ENCODE measurements around the gene TSNAX. TPM values are rescaled to one million over a fixed set of nuclear protein-coding genes. Genes with fewer than 3 reads are reported as not detected.

The TSNAX gene
- total RNA-seq, 6 experiments from 2014 or later = 52.1 to 64.4 (median 60.1) TPM

- H3K36me3 Mint-ChIP-seq (ENCODE audit: low read depth) = no peaks in the 10 kb centered on the region
- TF ChIP-seq CTCF (IDR thresholded peaks at IDR 0.05) = no peak
- DNase-seq = no peak
- H3K27me3 Mint-ChIP-seq (ENCODE audit: insufficient read depth) = peaks cover 22% of the 10 kb centered on the region
- no peak overlapping the region for H3K4me3 Mint-ChIP-seq
- H3K27ac Mint-ChIP-seq = no peak overlapping the region
- no peaks in the 10 kb centered on the region for H3K9me3 Mint-ChIP-seq
- peaks cover 13% of the 10 kb centered on the region for H3K4me1 Mint-ChIP-seq (ENCODE audit: low read depth)
Measured at GRCh38 chr1:231610388-231610787, 81.9 kb downstream of the TSNAX start.

GRCh38 chr1:231611111-231611510 lies 82.6 kb downstream of the TSNAX start:
- Mint-ChIP-seq H3K4me3 (no peak overlapping the region), H3K9me3 (no peaks in the 10 kb centered on the region), H3K4me1 (ENCODE audit: low read depth) (peaks cover 11% of the 10 kb centered on the region), H3K36me3 (ENCODE audit: low read depth) (peaks cover 1% of the 10 kb centered on the region; the same call in 1 of the 2 replicates), H3K27ac (no peak overlapping the region), H3K27me3 (ENCODE audit: insufficient read depth) (peaks cover 22% of the 10 kb centered on the region)
- no peak for DNase-seq
- no peak for TF ChIP-seq CTCF (IDR thresholded peaks at IDR 0.05)

- Mint-ChIP-seq H3K9me3 (no peaks in the 10 kb centered on the region), H3K27me3 (ENCODE audit: insufficient read depth) (peaks cover 19% of the 10 kb centered on the region), H3K4me1 (ENCODE audit: low read depth) (peaks cover 10% of the 10 kb centered on the region), H3K27ac (no peak overlapping the region), H3K36me3 (ENCODE audit: low read depth) (peaks cover 4% of the 10 kb centered on the region; the same call in 1 of the 2 replicates), H3K4me3 (no peak overlapping the region)
- TF ChIP-seq CTCF (IDR thresholded peaks at IDR 0.05) = no peak
- DNase-seq = no peak
Measured at GRCh38 chr1:231611851-231612250, 83.4 kb downstream of the TSNAX start.

GRCh38 chr1:231612393-231613089 lies 84.1 kb downstream of the TSNAX start:
- DNase-seq = no peak
- no peaks in the 10 kb centered on the region for H3K9me3 Mint-ChIP-seq
- H3K36me3 Mint-ChIP-seq (ENCODE audit: low read depth) = peaks cover 4% of the 10 kb centered on the region; the same call in 1 of the 2 replicates
- peaks cover 9% of the 10 kb centered on the region; the same call in 1 of the 2 replicates for H3K4me1 Mint-ChIP-seq (ENCODE audit: low read depth)
- no peak overlapping the region for H3K4me3 Mint-ChIP-seq
- TF ChIP-seq CTCF (IDR thresholded peaks at IDR 0.05) = no peak
- no peak overlapping the region for H3K27ac Mint-ChIP-seq
- peaks cover 19% of the 10 kb centered on the region for H3K27me3 Mint-ChIP-seq (ENCODE audit: insufficient read depth)

- DNase-seq = no peak
- peaks cover 9% of the 10 kb centered on the region; the same call in 1 of the 2 replicates for H3K4me1 Mint-ChIP-seq (ENCODE audit: low read depth)
- H3K27ac Mint-ChIP-seq = no peak overlapping the region
- no peak for TF ChIP-seq CTCF (IDR thresholded peaks at IDR 0.05)
- H3K27me3 Mint-ChIP-seq (ENCODE audit: insufficient read depth) = peaks cover 19% of the 10 kb centered on the region
- H3K9me3 Mint-ChIP-seq = no peaks in the 10 kb centered on the region
- peaks cover 4% of the 10 kb centered on the region; the same call in 1 of the 2 replicates for H3K36me3 Mint-ChIP-seq (ENCODE audit: low read depth)
- no peak overlapping the region for H3K4me3 Mint-ChIP-seq
Measured at GRCh38 chr1:231613419-231614349, 85.2 kb downstream of the TSNAX start.

Other genes with a start within 250 kb of the TSNAX start
- gene EXOC8, start 190.8 kb upstream of the TSNAX start, total RNA-seq (2021; fragmentation: NEBNext Ultra II Directional; extraction: Animal tissue kit (Norgen Biotek cat#: 25700)) = 10 to 100 TPM; 12.3 to 14.8 (median 14.2) TPM
- gene SPRTN, start 190.4 kb upstream of the TSNAX start, total RNA-seq (2021; fragmentation: NEBNext Ultra II Directional; extraction: Animal tissue kit (Norgen Biotek cat#: 25700)) = 10 to 100 TPM in 4 of 6 experiments, 1 to 10 TPM in 2; 8.4 to 12.6 (median 10.4) TPM
- gene EGLN1, start 106.4 kb upstream of the TSNAX start, total RNA-seq (2021; fragmentation: NEBNext Ultra II Directional; extraction: Animal tissue kit (Norgen Biotek cat#: 25700)) = 10 to 100 TPM; 22.5 to 31.8 (median 26.0) TPM
- gene DISC1, start 98.1 kb downstream of the TSNAX start, total RNA-seq (2021; fragmentation: NEBNext Ultra II Directional; extraction: Animal tissue kit (Norgen Biotek cat#: 25700)) = 1 to 10 TPM; 1.3 to 4.3 (median 1.9) TPM